Measurements from ENCODE around the gene NPW. TPM values are rescaled to one million over a fixed set of nuclear protein-coding genes. Genes with fewer than 3 reads are reported as not detected.

NPW gene
- 0.68 TPM in 1 of 2 replicates, not detected in the other for total RNA-seq

DNA sequence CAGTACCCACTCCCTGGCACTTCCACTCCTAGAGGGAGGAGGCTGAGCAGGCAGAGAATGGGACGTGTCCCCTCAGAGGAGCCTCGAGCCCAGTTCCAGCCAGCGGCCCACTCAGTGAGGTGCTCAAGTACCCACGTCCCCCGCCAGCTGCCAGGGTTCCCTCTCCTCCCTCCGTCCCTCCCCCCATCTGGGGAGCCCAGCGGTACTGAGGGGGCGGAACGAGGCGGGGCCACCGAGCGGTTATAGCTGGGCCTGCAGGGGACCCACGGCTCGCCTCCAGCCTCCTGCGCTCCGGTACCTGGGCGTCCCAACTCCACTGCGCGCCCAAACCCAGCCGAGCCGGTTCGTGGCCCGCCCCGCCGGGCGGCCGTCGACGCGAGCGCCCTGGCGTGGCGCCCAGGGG lies at the start of gene NPW:
NPW (plus strand) TSS at position 268 of the 403 bp plus-strand sequence.

DNA sequence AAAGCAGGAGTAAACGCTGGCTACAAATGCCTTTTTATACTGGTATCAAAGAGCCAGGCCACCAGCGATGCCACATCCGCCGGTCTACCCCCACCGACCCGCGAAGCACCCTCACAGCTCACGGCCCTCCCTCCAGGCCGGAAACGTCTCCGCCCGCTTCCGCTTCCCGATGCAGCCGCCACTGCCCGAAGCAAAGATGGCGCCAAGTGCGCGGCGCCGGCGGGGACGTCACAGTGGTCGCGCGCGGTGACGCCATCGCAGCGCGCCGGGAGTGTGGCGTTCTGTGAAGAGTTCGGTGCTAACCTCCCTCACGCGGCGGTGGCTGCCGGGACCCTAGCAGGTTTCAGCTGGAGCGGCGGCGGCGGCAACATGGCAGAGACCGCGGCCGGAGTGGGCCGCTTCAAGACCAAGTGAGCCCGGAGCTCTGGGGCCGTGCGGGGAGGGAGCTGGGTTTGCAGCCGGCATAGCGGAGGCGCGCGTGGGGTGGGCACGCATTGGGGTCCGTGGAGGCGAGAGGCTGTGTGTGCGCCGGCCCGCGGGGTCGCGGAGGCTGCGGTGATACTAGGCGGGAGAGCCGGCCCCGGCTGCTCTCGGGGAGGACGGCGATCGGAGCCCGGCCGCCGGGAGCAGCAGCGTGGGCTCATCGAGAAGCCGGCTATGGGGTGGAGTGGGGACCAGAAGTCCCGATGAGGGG lies 47.6 kb upstream of the NPW start, which contains the start of gene TBL3:
TBL3 (plus strand) TSS at position 258 of the 694 bp plus-strand sequence; CDS start at position 370, 112 bp downstream.

DNA sequence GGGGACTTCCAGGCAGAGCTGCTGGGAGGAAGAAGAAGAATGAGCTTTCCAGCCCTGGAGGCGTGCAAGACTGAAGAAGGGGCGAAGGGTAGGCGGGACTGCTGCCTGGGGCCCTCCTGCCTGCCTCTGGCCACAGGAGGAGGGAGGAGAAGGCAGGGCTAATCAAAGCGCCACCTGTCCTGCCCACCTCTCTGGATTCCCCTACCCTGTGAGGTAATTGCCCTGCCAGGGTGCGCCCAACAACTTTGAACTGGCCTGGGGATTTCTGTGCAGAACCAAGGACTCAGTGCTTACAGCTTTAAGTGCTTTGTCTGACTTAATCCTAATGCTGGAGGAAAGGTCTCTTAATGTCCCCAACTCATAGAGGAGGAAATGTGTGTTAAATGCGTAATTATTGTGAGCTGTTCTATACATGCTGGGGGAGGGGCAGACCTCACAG lies 38.2 kb upstream of the NPW start, which contains the start of gene NOXO1:
NOXO1 (minus strand) TSS at position 72 of the 439 bp plus-strand sequence. CDS start 290 bp downstream, outside the sequence.

DNA sequence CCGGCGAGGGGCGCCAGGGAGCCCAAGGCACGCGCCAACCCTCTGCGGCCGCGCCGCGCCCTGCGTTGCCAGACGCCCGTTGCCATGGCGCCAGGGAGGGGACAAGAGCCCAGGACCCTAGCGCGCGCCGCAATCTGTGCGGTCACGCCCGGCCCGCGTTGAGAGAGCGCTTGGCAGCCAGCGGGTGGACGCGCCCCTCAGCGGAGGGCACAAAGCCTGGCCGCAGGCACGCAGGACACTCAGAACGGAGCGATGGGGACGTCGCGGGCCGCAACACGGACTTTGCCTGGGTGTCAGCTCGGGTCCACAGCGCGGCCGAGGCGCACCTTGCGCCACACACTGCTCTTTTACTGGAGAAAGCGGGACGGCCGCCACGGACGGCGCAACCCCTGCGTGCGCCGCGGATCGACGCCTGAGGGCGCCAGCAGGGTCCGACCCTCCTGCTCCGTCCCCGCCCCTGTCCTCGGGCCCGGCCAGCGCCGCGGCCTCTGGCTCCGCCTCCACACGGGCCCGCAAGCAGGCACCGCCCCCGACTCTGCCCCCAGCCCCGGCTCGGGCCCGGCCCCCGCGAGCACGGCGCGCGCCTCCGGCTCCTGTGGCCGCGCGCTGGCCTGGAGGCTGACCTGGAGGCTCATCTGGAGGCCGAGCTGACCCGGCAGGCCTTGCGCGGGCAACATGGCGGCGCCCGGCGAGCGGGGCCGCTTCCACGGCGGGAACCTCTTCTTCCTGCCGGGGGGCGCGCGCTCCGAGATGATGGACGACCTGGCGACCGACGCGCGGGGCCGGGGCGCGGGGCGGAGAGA lies 35.8 kb upstream of the NPW start, which contains the start of gene GFER:
GFER (plus strand) TSS at position 650 of the 803 bp plus-strand sequence; CDS start at position 676, 26 bp downstream.

DNA sequence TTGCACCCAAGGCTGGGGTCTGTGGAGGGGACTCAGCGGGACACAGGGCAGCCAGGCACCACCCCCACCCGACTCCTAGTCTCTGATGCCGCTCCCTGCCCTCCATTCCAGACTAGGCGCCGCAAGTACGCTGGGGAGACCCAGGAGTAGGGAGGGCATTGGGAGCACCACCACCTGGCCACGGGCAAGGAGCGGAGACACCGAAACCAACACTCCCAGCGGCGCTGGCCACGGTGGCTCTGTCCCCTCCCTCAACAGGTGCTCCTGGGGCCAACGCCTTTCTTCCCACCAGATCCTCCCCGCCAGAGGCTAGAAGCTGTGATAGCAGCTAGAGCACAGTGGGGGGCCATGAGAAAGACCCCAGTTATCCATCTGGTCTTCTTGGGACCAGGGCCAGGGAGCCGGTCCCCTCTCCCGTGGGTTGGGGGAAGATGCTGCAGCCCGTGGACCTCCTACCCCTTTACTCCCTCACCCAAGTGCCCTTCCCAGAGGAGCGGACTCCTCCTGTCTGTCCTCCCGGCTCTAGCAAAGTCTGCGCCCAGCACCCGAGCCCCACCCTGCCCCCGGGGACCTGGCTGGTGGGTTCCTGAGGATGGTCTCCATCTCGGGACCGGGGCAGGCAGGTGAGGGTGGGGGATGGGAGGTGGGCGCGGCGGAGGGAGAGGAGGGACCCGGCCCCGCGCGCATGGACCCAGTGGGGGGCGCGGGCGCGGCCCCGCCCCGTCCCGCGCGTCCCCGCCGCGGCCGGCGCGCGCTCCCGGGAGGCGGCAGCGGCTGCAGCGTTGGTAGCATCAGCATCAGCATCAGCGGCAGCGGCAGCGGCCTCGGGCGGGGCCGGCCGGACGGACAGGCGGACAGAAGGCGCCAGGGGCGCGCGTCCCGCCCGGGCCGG lies 30.1 kb upstream of the NPW start, which contains the start of gene SYNGR3:
SYNGR3 (plus strand) TSS at position 762 of the 892 bp plus-strand sequence. CDS start 133 bp downstream, outside the sequence.

DNA sequence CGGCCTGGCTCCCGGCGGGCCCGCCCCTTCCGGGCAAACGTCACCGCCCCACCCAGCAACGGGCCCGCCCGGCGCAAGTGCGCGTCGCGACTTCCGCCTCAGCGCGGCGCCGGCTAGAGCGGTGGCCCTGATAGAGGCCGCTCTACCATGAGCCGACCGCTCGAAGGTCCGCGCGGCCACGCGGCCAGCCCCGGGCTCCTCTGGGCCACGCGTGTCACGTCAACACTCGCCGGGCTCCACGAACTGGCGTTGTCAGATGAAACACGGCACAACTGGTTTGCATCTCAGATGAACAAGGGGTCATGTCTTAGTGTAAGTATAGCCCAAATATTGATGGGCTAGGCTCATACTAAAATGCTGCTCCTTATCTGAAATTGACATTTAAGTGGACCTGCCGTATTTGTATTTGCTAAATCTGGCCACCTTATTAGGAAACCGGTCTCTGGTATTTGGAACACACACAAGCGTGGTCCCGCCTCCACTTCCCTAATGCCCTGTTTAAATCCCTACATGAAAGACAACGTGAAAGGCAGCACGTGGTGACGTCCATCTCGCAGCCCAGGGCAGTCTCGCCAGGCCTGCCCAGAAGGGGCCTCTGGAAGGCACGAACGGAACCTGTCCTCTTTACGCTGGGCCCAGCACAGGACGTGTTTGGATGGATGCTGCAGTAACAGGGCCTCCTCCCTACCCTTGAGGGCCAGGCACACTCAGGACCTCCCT lies 9.6 kb upstream of the NPW start, which contains the start of gene ZNF598:
ZNF598 (minus strand) TSS at position 31 of the 720 bp plus-strand sequence.

DNA sequence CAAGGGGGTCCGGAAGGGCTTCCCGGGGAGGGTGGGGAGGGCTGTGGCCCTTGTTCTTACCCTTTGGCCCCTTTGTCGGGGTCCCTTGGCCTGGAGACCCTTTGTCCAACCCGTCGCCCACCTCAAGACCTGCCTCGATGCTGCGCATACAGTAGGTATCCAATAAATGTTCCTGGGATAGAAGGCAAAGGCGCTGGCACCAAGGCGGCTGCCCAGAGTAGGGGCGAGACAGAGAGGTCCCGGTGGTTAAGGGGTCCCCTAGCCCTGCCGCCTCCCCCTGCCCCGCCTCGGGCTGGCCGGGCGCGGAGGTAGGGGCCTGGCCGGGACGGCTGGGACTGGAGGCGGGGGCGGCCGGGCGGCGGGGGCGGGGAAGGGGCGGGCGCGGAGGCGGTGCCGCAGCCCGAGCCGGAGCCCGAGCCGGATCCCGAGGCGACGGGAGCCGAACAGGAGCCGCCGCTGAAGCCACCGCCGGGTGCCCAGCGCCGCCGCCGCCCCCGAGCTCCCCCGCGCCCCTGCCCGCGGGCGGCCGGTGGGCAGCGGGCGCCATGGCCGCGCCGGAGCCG lies 7.0 kb downstream of the NPW start, which contains the start of gene NHERF2:
NHERF2 (plus strand) TSS at position 442 of the 563 bp plus-strand sequence; CDS start at position 546, 104 bp downstream.

DNA sequence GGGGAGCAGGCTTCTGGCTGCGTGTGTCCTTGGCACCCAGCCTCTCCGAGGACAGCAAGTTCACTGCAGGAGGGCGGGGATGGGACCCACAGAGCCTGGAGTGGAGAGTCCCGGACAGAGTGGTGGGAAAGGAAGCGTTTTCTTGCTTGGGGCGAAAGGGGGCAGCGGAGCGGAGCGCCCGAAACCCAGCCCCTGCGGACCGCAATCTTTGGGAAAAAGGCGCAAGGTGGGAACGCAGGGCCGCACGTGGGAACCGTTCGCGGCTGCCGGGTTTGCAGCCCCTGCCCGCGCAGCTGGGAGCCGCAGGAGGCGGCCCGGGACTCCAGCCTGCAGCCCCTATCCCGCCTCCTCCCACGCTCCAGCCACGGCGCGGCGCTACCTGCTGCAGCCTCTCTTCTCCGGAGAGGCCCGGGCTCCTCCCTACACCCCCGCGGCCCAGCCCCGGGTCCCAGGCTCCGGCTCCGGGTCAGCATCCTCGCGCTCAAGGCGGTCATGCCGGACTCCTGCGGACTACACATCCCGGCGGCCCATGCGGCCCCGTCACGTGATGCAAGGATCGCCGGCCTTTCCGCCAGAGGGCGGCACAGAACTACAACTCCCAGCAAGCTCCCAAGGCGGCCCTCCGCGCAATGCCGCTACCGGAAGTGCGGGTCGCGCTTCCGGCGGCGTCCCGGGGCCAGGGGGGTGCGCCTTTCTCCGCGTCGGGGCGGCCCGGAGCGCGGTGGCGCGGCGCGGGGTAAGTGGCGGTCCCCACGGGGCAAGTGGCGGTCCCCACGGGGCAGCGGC lies 27.9 kb downstream of the NPW start, which contains the start of the genes NTHL1 and TSC2:
NTHL1 (minus strand) TSS at position 505 of the 786 bp plus-strand sequence; CDS start at position 494, 11 bp downstream.
TSC2 (plus strand) TSS at position 656 of the 786 bp plus-strand sequence. CDS start 631 bp downstream, outside the sequence.

Other genes starting within 250 kb of the NPW start
- 53.2 and 65.0 TPM in 2 replicates for gene NME3, start 248.2 kb upstream of the NPW start, total RNA-seq
- 2.6 and 3.3 TPM in 2 replicates for gene EME2, start 247.0 kb upstream of the NPW start, total RNA-seq
- gene MRPS34, start 246.7 kb upstream of the NPW start, total RNA-seq, result 136 and 217 TPM in 2 replicates
- 29.6 and 50.4 TPM in 2 replicates for gene SPSB3, start 237.2 kb upstream of the NPW start, total RNA-seq
- 95.2 and 178 TPM in 2 replicates for gene NUBP2, start 236.8 kb upstream of the NPW start, total RNA-seq
- not detected in 2 replicates for gene IGFALS, start 226.1 kb upstream of the NPW start, total RNA-seq
- gene HAGH, start 193.0 kb upstream of the NPW start, total RNA-seq, result 59.8 and 73.5 TPM in 2 replicates
- gene FAHD1, start 192.6 kb upstream of the NPW start, total RNA-seq, result 32.2 and 34.9 TPM in 2 replicates
- 0.08 TPM in 1 of 2 replicates, not detected in the other for gene MEIOB, start 147.6 kb upstream of the NPW start, total RNA-seq
- gene HS3ST6, start 101.4 kb upstream of the NPW start, total RNA-seq, result not detected in 2 replicates
- gene MSRB1, start 76.6 kb upstream of the NPW start, total RNA-seq, result 6.3 and 6.4 TPM in 2 replicates
- gene RPL3L, start 65.1 kb upstream of the NPW start, total RNA-seq, result 0.55 TPM in 1 of 2 replicates, not detected in the other
- 168 and 283 TPM in 2 replicates for gene NDUFB10, start 60.2 kb upstream of the NPW start, total RNA-seq
- gene RPS2, start 55.0 kb upstream of the NPW start, total RNA-seq, result 4,608 and 4,861 TPM in 2 replicates
- gene RNF151, start 52.9 kb upstream of the NPW start, total RNA-seq, result 0.16 TPM in 1 of 2 replicates, not detected in the other
- 85.0 and 114 TPM in 2 replicates for gene TBL3, start 47.7 kb upstream of the NPW start, total RNA-seq
- 1.2 and 2.1 TPM in 2 replicates for gene NOXO1, start 38.3 kb upstream of the NPW start, total RNA-seq
- 21.3 and 23.3 TPM in 2 replicates for gene GFER, start 35.6 kb upstream of the NPW start, total RNA-seq
- gene SYNGR3, start 29.8 kb upstream of the NPW start, total RNA-seq, result 0.68 and 5.4 TPM in 2 replicates
- 62.8 and 87.5 TPM in 2 replicates for gene ZNF598, start 10.0 kb upstream of the NPW start, total RNA-seq
- 7.6 and 7.9 TPM in 2 replicates for gene NHERF2, start 7.1 kb downstream of the NPW start, total RNA-seq
- 23.2 and 40.5 TPM in 2 replicates for gene NTHL1, start 28.0 kb downstream of the NPW start, total RNA-seq
- gene TSC2, start 28.2 kb downstream of the NPW start, total RNA-seq, result 22.3 and 23.4 TPM in 2 replicates
- gene PKD1, start 116.1 kb downstream of the NPW start, total RNA-seq, result 44.1 and 44.7 TPM in 2 replicates
- not detected in 2 replicates for gene RAB26, start 128.8 kb downstream of the NPW start, total RNA-seq
- 70.1 and 85.1 TPM in 2 replicates for gene TRAF7, start 136.0 kb downstream of the NPW start, total RNA-seq
- gene CASKIN1, start 176.8 kb downstream of the NPW start, total RNA-seq, result under 0.01 and 0.16 TPM in 2 replicates
- gene MLST8, start 185.7 kb downstream of the NPW start, total RNA-seq, result 94.2 and 110 TPM in 2 replicates
- 0.55 and 2.0 TPM in 2 replicates for gene BRICD5, start 191.1 kb downstream of the NPW start, total RNA-seq
- 18.6 and 24.5 TPM in 2 replicates for gene PGP, start 195.1 kb downstream of the NPW start, total RNA-seq
- 24.7 and 29.4 TPM in 2 replicates for gene E4F1, start 203.8 kb downstream of the NPW start, total RNA-seq
- 0.78 TPM in 1 of 2 replicates, not detected in the other for gene DNASE1L2, start 216.7 kb downstream of the NPW start, total RNA-seq
- 58.9 and 66.1 TPM in 2 replicates for gene ECI1, start 231.8 kb downstream of the NPW start, total RNA-seq
- gene RNPS1, start 248.3 kb downstream of the NPW start, total RNA-seq, result 162 and 206 TPM in 2 replicates

All from hair follicular keratinocyte (primary cell).